ENCODE data around the gene NMT2.

Gene NMT2

GRCh38 chr10:15144788-15145187 is 23.7 kb downstream of the NMT2 start:
- Histone ChIP-seq H3K4me1 (ENCODE audit: low read depth, poor library complexity, severe bottlenecking) (no peaks in the 10 kb centered on the region), H3K79me2 (ENCODE audit: insufficient read depth, low read depth) (no peaks in the 10 kb centered on the region), H3K27me3 (ENCODE audit: insufficient read depth, low read depth) (no peaks in the 10 kb centered on the region), H2AFZ (ENCODE audit: low read depth) (no peak overlapping the region), H3K36me3 (ENCODE audit: insufficient read depth) (no peaks in the 10 kb centered on the region), H3K4me3 (IDR thresholded peaks at IDR 0.05; ENCODE audit: insufficient read depth, low read depth, low read length) (no peak overlapping the region), H3K4me2 (no peak overlapping the region), H4K20me1 (ENCODE audit: insufficient read depth) (no peaks in the 10 kb centered on the region), H3K27ac (no peak overlapping the region), H3K9ac (no peak overlapping the region)
- TF ChIP-seq CTCF (conservative IDR thresholded peaks at IDR 0.05; ENCODE audit: low read depth, low read length) = no peak

DNA sequence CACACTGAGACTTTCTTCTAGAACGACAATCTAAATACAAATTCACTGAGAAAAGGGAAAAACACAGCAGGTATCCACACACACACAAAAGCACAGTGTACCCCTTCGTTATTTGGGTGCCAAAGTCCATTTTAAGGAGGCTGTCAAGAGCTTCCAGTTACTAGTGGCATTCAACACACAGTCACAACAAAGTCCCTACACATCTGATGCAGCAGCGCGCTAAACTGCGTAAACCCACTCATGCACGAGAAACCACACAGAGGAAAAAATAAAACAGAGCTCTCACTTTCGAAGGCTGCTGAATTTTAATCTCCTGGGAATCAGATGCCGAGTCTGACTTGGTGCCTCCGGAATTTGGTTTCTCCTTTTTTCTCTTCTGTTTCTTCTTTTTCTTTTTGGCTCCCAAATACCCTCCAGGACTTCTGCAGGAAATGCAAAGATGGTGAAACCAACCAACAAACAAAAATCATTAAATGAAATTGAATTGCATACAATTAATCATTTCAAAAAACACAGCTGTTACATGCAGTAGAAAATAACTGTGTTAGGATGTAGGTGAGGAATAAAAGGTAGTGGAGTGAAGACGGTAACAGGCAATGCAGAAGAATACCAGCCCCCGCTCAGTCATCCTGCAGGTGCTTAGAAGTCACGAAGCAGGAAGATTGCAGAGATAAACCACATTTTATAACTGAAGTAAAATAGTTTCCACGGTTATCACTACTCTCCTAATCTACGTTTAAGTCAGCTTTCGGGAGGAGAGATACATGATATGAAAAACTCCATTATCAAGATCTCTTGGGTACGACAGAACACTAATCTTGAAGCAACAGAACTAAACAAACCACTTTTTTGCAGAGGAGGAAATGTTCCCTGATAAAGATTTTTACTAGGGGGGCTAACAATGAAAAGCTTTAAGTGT is 27.1 kb downstream of the NMT2 start:
- no peaks in the 10 kb centered on the region for H3K27me3 ChIP-seq (ENCODE audit: insufficient read depth, low read depth)
- no peaks in the 10 kb centered on the region for H3K4me1 ChIP-seq (ENCODE audit: low read depth, poor library complexity, severe bottlenecking)
- TF ChIP-seq CTCF (conservative IDR thresholded peaks at IDR 0.05; ENCODE audit: low read depth, low read length) = no peak
- no peaks in the 10 kb centered on the region for H3K36me3 ChIP-seq (ENCODE audit: insufficient read depth)
- H3K9ac ChIP-seq = no peak overlapping the region
- H2AFZ ChIP-seq (ENCODE audit: low read depth) = no peak overlapping the region
- H3K4me2 ChIP-seq = no peak overlapping the region
- H3K4me3 ChIP-seq (IDR thresholded peaks at IDR 0.05; ENCODE audit: insufficient read depth, low read depth, low read length) = no peak overlapping the region
- H4K20me1 ChIP-seq (ENCODE audit: insufficient read depth) = no peaks in the 10 kb centered on the region
- H3K27ac ChIP-seq = no peak overlapping the region
- H3K79me2 ChIP-seq (ENCODE audit: insufficient read depth, low read depth) = no peaks in the 10 kb centered on the region

- TF ChIP-seq CTCF (conservative IDR thresholded peaks at IDR 0.05; ENCODE audit: low read depth, low read length) = no peak
- Histone ChIP-seq H3K79me2 (ENCODE audit: insufficient read depth, low read depth) (no peaks in the 10 kb centered on the region), H3K9ac (no peak overlapping the region), H3K4me2 (no peak overlapping the region), H3K27ac (no peak overlapping the region), H4K20me1 (ENCODE audit: insufficient read depth) (no peaks in the 10 kb centered on the region), H3K27me3 (ENCODE audit: insufficient read depth, low read depth) (no peaks in the 10 kb centered on the region), H3K4me1 (ENCODE audit: low read depth, poor library complexity, severe bottlenecking) (no peaks in the 10 kb centered on the region), H3K36me3 (ENCODE audit: insufficient read depth) (no peaks in the 10 kb centered on the region), H2AFZ (ENCODE audit: low read depth) (no peak overlapping the region), H3K4me3 (IDR thresholded peaks at IDR 0.05; ENCODE audit: insufficient read depth, low read depth, low read length) (no peak overlapping the region)
Observed at GRCh38 chr10:15140698-15141097, 27.8 kb downstream of the NMT2 start.

DNA sequence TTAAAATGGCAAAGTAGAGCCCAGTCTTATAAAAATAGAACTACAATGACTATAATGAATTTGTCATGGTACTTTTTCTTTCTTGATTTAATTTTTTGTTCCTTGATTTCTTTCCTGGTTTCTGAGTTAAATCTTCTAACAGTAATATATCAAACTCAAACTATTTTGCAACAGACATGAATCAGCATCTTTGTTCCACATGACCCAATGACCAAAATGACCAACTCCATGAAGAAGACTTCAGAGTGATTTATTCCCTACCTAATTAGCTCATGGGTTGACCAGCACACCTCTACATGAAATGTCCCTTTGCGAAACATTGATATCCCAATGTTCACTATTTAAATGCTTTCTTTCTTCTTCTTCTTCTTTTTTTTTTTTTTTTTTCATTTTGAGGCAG is 30.9 kb downstream of the NMT2 start:
- Histone ChIP-seq H3K79me2 (ENCODE audit: insufficient read depth, low read depth) (no peaks in the 10 kb centered on the region), H3K4me2 (no peak overlapping the region), H3K9ac (no peak overlapping the region), H2AFZ (ENCODE audit: low read depth) (no peak overlapping the region), H3K27me3 (ENCODE audit: insufficient read depth, low read depth) (no peaks in the 10 kb centered on the region), H3K4me1 (ENCODE audit: low read depth, poor library complexity, severe bottlenecking) (no peaks in the 10 kb centered on the region), H3K4me3 (IDR thresholded peaks at IDR 0.05; ENCODE audit: insufficient read depth, low read depth, low read length) (no peak overlapping the region), H3K36me3 (ENCODE audit: insufficient read depth) (no peaks in the 10 kb centered on the region), H4K20me1 (ENCODE audit: insufficient read depth) (no peaks in the 10 kb centered on the region), H3K27ac (no peak overlapping the region)
- TF ChIP-seq CTCF (conservative IDR thresholded peaks at IDR 0.05; ENCODE audit: low read depth, low read length) = no peak
